HL-60/S4 treated with phorbol 12-myristate 13-acetate at 8.2 ng/mL for 4 days and 3 days (cell line): Measurements from ENCODE around the gene TMEM138.

Experiments
- in situ Hi-C: fragments of 300-500 bp; cut with MboI; formaldehyde crosslinking; loops from 2 replicates; pipeline ENCODE4 v1.15.0; 2022; ENCODE audit warnings: low sequenced_read_pairs

TMEM138 gene

DNA sequence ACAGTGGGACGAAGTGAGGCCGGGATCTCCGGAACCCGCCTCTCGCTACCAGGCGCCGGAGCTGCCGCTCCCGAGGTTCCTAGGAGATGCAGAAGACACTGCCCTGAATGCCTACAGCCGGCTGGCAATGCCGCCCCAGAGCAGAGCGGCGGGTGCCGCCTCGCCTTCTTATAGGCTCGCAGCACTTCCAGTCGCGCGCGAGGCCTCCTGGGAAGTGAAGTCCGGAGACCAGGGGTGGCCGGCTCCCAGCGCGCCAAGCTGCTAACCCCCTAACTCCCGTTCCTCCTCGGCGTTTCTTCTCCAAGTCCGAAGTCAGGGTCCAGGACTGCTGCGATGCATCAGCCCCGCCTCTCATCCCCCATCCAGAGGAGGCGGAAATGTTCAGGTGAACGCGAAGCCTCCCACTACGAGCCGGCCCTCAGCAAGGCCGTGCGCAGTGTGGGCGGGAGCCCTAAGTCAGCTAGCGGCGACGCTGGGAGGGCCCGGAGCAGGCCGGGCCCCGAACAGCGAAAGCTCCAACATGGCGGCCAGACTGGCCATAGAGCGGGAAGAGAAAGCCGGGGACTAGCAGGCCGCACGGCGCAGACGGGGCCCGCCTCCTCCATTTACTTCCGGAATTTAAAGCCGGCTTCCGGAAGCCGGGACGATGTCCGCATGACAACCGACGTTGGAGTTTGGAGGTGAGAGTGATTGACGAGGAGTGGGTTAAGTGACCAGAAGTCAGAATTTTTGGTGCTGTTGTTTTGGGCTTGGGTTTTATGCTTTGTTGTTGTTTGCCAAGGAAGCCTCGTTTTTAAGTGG, at the start of gene TMEM138, which contains the start of gene CYB561A3:
Gene TMEM138 (plus strand): TSS at position 634 of the 801 bp plus-strand sequence. CDS start 2,017 bp downstream, outside the sequence.
Gene CYB561A3 (minus strand): TSS at position 142 of the 801 bp plus-strand sequence. CDS start 5,169 bp downstream, outside the sequence.
- in situ Hi-C loops: no loop called here

- in situ Hi-C loops: no loop called here
Observed at GRCh38 chr11:61315260-61315659, 46.9 kb upstream of the TMEM138 start.

DNA sequence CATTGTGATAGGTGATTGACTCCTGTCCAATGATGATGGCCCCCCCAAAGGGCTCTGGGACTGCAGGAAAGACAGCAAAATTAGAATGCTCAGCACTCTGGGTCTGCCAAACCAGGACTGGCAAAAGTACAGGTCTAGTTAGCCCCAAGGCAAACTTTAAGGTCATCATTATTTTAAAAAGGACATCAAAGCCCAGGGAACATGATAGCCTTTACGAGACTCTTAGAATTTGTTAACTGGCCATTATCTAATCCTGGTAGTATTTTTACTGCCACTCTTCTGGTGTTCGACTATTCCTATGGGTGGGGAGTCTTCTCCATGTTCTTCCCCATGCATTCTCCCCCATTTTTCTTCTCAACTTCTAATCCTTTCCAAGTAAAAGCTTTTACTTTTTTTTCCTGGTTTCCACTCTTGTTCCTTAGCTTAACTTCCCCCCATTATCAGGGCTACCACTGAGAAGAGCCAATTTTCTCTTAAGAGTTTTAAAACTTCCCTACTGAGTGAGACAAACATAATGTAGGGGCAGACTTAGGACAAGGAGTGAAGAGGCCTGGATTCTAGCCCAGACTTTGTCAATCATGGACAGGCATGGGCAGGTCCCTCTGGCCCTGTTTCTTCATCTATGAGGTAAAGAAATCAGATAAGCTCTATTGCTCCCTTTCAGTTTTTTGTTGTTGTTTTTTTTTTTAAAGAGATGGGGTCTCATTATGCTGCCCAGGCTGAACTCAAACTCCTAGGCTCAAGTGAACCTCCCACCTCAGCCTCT, 36.3 kb upstream of the TMEM138 start:
- in situ Hi-C loops: no loop called here

DNA sequence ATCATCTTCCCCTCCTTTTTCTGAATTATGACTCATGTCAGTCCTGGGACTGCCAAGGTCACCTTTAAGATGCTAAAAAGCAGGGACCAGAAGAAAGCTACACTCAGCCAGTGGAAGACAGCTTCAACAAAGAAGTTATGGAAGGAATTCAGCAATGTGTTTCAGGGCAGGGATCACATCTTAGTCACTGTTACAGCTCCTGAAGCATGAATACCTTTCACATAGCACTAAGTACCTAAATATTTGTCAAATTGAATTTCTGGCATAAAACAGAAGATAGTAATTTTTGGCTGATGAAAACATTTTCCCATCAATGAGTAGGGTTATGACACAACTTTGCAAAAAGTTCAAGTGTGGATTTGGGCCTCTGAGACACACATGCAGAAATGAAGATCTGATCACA, 34.5 kb upstream of the TMEM138 start:
- in situ Hi-C loops: no loop called here

- in situ Hi-C loops: no loop called here
Observed at GRCh38 chr11:61328351-61328750, 33.8 kb upstream of the TMEM138 start.

- in situ Hi-C loops: no loop called here
Observed at GRCh38 chr11:61329871-61330270, 32.3 kb upstream of the TMEM138 start.

DNA sequence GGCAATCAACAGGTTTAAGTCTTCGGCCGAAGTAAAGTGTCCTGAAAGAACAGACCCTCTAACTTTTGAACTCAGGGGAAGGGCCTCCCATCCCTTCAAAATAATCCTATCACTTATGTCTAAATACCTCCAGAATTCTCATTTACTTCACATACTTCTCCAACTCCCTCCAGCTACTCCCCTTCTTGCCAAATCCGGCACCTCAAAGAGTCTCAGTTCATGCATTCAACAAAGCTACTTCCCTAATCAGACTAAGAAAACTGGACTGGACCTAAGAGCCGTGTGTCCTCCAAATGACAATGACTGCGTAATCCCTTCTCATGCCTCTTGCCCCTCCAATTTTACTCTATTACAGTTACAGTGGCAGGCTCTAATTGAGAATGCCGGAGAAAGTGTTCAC, 30.5 kb upstream of the TMEM138 start:
- in situ Hi-C loops: no loop called here

DNA sequence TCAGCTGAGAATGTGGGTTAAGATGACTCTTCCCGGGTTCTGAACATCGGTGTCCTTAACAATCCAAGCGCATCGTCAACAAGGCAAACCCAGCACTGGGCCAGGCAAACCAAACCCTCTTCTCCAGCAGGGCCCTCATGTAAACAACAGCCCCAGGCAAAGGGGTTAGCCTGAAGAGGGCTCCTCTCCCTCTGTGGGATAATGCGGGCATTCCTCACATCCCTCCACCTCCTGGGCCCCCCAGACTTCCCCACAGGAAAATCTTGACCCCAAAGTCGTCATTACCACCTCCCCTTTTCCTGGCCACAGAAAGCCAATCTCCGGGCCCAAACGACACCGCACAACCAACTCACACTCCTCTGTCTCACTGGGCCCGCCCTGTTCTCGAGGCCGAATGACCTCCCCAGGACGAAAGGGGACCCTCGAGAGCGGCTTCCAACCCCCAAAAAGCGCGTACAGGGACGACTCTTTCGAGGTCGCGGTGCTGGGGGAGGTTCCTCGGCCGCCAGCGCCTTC, 29.8 kb upstream of the TMEM138 start:
- in situ Hi-C loops: no loop called here

GRCh38 chr11:61332797-61333549, 29.2 kb upstream of the TMEM138 start, which contains the start of the genes DDB1 and TKFC:
DDB1 (minus strand) TSS chr11:61333105; CDS start chr11:61332968, 137 bp downstream.
TKFC (plus strand) TSS chr11:61333228; CDS start chr11:61334729, 1,501 bp downstream.
- in situ Hi-C loops: no loop called here

- in situ Hi-C loops: no loop called here
Observed at GRCh38 chr11:61333550-61334433, 28.4 kb upstream of the TMEM138 start.

DNA sequence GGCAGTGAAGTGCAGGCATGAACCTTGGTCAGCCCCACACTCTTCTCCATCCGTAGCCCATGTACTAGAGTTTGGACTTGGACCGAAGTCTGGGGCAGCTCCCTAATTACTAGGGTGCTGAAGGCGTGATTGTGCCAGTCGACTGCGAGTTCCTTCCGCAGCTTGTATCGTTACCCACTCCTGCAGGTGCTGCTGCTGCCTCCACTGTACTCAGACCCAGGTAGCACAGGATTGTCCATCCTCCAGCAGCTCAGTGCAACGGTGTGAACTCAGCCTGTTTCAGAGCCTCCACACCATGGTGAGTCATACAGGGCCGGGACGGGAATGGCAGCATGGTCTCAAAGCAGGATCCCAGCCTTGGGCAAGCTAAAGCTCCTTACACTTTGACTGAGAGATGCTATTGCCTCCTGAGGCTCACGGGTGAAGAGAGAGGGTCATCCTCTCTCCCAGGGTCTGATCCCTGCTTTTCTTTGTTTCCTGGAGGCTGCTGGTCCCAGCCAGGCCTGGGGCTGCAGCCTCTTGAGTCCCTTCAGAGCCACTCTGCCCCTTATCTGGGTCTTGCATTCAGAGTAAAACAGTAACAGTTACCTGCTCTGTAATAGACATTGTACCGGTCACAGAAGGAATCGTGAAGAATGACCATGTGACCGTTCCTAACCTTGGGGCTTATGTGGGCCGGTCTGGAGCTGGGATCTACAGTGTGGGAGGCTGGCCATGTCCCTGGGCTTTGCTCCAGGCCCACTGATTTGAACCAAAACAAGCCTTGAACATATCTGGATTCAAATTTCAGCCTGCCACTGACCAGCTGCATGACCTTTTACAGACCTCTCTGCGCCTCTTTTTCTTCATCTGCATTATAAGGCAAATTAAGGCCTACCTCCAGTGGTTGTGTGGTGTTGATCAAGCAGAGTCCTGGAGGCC, 27.5 kb upstream of the TMEM138 start:
- in situ Hi-C loops: loop anchor here (5.0 kb wide), 1 partner anchor 53 kb away; no protein-coding TSS in a partner anchor

DNA sequence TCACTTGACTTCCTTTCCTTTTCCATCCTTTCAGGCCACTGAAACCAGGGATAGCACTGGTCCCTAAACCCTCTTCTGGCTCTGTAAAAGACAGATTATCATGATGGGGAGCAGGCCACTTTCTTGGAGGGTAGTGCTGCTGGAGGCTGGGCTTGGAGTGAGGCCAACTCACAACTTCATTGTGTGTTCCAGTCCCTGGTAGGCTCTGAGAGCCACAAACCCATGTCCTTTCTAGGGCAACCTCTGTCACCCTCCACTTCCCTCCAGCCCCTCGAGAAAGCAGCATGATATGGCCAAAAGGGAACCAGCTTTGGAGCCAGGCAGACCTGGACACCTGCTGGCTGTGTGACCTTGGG, 26.8 kb upstream of the TMEM138 start:
- in situ Hi-C loops: loop anchor here (5.0 kb wide), 1 partner anchor 52 kb away; no protein-coding TSS in a partner anchor

GRCh38 chr11:61336171-61336935, 25.8 kb upstream of the TMEM138 start:
- in situ Hi-C loops: loop anchor here (5.0 kb wide), 1 partner anchor 51 kb away; no protein-coding TSS in a partner anchor

DNA sequence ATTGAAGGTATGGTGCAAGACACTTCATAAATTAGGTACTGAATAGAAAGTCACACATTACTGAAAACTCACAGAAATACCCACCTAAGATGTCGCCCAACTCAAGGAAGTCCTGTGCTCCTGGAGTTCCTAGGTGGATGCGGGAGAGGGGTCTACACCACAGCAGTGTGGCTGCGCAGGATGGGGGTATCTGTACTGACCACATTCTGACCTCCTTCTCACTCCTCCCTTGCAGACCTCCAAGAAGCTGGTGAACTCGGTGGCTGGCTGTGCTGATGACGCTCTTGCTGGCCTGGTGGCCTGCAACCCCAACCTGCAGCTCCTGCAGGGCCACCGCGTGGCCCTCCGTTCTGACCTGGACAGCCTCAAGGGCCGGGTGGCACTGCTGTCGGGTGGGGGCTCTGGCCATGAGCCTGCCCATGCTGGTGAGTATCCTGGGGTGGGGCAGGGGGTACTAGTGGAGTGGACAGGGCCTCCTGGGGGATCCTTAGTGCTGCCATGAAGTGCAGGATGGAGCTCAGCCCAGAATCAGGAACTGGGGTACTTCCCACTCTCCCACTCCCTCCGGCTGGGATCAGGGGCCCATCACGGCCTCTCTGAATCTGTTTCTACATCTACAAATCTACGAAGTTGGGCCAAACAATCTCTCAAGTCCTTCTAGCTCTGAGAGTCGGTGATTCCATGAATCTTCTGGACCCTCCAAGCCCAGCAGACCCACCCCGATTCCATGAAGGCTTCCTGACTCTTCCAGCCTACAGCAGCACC, 24.3 kb upstream of the TMEM138 start:
- in situ Hi-C loops: loop anchor here (5.0 kb wide), 1 partner anchor 49 kb away; no protein-coding TSS in a partner anchor

DNA sequence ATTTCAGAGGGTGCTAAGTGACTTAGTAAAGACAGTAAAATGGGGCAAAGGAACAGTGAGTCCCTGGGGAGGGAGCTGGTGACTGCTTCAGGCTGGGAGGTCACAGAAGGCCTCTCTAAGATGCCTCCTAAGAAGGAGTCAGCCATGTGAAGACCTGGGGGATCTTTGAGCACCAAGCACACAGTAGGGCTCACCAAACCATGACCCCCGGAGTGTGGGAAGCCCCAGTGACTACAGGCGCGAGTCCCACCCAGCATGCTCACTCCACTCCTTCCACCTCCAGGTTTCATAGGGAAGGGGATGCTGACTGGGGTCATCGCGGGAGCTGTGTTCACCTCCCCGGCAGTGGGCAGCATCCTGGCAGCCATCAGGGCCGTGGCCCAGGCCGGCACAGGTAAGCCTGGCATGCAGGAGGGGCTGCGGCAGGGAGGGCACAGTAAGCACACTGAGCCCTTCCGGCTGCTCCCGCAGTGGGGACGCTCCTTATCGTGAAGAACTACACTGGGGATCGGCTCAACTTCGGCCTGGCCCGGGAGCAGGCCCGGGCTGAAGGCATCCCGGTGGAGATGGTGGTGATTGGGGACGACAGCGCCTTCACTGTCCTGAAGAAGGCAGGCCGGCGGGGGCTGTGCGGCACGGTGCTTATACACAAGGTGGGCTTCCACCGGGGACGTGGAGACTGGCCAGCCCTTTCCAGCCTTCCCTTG, 23.2 kb upstream of the TMEM138 start:
- in situ Hi-C loops: loop anchor here (5.0 kb wide), 1 partner anchor 48 kb away; no protein-coding TSS in a partner anchor

DNA sequence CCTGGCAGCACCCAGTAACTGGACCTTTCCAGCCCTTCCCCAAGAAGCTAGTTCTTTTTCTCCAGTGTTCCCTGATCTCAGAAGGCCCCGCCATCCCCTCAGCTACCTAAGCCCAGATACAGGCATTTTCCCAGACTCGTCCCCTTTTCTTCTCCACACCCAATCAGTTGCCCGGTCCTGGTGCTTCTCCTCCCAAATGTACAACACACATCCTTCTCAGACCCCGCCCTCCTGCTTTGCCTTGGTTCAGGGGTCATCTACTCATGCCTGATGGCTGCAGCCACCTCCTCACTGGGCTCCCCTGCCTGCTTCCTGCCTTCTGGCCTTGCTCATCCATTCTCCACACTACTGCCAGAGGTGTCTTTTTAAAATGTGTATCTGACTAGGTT, 22.7 kb upstream of the TMEM138 start:
- in situ Hi-C loops: loop anchor here (5.0 kb wide), 1 partner anchor 48 kb away; no protein-coding TSS in a partner anchor
